Left renal cortex interstitium (tissue), 4 donors: ENCODE results near the gene OXCT1. TPM values are rescaled to one million over a fixed set of nuclear protein-coding genes. Genes with fewer than 3 reads are reported as not detected.
A peak's percentile ranks its signal among the peaks of the same experiment; 100 is the strongest.
"Not testable (repeated sequence)": the region's sequence is repeated elsewhere in the genome, so short reads cannot be mapped to it uniquely, and the experiment has no call there.

Experiments
- DNase-seq, 4 donors: peaks; one replicate each; pipeline ENCODE4 v3.0.0-alpha.2; 2013; ENCODE audit warnings: low read depth in 4 of 4, low spot score in 2 of 4, missing footprints in 1 of 4
- polyA plus RNA-seq, 4 donors: library from polyadenylated mRNA; unstranded; fragments of 120-200 nt; gene quantifications; one replicate each; pipeline ENCODE4 v1.2.1, GENCODE V29; 2013; ENCODE audit not compliant: insufficient read length in 4 of 4

Gene OXCT1
- polyA plus RNA-seq, 4 donors, result 49.3 to 67.2 (median 55.2) TPM

DNA sequence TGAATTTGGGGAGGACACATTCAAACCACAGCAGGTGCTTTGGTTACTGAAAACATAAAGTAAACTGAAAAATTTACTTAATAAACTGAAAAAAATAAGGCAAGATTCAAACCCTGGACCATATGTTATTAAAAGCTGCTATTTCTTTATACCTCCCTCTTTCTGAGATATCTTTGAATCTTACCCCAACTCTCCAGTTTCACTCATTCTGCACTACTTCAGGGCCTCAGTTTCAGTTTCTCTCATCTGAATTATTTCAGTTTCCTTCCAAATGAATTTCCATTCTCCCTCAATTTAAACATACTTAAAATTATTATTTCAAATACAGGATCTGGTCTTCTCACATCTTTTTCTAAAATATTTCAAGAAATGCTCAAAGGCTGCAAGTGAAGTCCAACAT lies 4.9 kb upstream of the OXCT1 start:
- DNase-seq, result no peak

DNA sequence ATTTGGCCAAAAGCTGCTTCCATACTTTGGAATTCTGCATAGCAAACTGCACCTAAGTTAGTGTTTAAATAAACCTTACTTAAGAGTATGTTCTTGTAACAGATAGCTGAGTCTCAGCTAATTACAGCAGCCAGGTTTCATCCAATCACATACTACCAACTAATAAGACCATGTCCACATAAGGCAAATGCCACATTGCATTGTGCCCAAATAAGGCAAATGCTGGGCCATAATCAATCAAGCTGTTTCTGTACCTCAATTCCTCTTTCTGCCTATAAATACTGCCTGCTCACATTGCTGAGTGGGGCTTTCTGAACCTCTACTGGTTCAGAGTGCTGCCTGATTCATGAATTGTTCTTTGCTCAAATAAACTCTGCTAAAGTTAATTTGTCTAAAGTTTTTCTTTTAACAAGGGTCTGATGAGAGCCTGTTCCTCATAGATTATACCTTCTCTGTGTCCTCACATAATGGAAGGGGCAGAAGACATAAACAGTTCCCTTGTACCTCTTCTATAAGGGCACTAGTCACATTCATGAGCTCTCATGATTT lies 4.4 kb upstream of the OXCT1 start:
- no peak for DNase-seq

DNA sequence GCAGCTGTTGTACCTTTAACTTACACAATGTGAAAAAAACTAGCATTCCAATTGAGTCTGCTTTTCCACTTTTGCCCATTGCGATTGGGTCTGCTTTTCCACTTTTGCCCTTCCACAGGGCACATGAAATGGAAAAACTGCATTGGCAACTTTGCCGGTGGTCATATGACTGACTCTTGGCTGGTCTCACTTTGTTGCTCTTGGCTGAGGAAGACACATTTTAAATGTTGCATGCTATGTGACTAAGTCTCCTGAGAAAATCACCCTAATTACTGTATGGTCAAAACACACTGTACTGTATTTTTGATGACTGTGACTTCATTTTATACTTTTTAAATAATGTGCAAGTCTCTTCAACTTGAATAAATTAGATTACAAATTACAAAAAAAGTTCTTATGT lies 1.6 kb upstream of the OXCT1 start:
- no peak for DNase-seq

DNA sequence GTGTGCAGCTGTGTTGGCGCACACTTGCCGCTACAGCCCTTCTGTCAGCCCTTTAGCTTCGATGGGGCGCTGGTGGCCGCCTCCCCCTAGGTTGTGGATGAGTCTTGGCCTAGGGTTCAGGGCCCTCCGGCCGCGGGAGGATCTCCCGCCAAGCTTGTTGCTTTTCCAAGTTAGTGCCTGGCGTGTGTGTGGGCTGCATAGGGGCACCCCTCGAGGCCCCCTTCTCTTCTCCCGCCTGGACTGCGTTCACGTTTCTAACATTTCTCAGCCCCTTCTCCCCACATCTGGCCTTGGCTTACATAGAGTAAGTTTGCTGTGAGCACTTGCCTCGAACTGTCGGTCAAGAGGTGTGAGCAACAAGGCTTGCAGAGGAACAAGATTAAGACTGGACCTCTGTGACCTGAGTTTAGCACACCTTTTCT lies 413 bp upstream of the OXCT1 start:
- no peak for DNase-seq

DNA sequence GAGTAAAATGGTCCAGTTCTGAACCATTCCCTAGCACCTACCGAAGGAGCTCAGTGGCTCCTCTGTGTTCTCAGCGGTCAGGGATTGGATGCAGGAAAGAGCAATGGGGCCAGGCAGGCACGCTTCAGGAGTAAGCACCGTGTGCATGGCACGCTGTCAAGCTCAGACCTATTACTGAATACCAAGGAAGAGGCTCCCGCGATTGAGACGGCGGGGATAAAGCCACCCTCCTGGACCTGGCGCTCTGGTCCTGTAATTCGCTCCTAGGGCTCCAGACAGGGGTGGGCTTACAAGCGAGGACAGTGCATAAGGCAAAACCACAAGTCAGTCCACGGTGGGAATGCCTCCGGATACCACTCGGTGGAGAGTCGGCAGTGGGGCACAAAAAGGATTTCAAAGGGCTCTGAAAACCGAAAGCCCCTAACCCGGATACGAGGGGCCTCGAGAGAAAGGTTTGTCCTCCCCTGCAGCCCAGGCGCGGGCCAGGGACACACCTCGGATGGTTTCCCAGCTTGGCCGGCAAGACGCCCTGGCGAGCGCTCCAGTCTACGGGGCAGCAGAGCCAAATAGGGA lies 988 bp downstream of the OXCT1 start:
- peak in 2 of 4 donors; percentile 23 to 44 for DNase-seq

DNA sequence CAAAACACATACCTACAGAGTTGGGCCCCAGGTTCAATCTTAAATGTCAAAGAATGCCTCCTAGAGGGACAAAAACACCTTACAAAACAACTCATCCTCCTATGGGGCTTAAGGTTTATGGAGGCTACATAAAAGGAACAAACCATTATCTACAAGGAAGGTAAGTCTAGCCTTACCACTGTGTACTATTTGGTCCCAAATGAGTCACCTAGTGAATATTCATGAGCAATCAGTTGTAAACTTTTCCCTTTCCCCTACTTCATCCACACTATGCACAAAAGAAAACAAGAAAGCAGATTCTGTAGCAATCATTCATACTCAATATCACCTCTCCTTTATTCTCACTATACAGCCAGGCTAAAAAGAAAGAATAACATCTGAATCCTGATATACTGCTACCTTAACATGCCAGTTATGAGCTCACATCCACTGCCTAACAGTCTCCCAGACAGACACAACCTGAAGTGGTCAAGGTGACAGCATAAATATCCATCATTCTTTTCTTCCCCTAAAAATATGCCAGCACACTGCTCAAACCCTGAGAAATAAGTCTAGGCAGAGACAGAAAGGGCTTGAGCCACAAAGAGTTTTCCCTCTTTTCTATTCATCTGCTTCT lies 6.2 kb downstream of the OXCT1 start:
- DNase-seq, result no peak

DNA sequence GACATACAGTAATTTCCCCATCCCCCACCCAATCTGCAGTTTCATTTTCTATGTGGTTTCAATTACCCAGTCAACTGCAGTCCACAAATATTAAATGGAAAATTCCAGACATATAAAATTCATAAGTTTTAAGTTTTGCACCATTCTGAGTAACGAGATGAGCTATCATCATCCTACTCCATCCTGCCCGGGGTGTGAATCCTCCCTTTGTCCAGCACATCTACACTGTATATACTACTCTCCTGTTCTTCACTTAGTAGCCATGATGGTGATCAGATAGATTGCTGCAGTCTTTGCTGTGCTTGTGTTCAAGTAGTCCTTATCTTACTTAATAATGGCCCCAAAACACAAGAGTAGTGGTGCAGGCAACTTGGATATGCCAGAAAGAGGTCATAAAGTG lies 11.3 kb downstream of the OXCT1 start:
- DNase-seq, result no peak

DNA sequence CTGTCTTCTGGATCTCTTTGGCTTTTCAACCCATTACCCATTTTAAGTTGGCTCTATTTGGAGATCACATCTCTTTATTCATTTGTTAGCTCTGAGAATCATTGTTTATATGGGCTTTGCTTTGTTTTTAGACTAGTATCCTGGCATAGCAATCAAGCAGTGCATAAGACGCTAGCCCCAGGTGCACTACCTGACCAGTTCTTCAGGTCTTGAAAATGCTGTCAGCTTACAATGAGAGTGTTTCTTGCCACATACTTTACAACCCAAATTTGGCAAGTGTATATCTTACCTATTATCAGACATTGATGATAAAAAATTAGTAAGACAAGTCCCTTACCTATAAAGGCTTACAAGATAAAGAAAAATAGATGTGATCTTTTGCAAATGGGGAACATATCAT lies 12.2 kb downstream of the OXCT1 start:
- no peak for DNase-seq

DNA sequence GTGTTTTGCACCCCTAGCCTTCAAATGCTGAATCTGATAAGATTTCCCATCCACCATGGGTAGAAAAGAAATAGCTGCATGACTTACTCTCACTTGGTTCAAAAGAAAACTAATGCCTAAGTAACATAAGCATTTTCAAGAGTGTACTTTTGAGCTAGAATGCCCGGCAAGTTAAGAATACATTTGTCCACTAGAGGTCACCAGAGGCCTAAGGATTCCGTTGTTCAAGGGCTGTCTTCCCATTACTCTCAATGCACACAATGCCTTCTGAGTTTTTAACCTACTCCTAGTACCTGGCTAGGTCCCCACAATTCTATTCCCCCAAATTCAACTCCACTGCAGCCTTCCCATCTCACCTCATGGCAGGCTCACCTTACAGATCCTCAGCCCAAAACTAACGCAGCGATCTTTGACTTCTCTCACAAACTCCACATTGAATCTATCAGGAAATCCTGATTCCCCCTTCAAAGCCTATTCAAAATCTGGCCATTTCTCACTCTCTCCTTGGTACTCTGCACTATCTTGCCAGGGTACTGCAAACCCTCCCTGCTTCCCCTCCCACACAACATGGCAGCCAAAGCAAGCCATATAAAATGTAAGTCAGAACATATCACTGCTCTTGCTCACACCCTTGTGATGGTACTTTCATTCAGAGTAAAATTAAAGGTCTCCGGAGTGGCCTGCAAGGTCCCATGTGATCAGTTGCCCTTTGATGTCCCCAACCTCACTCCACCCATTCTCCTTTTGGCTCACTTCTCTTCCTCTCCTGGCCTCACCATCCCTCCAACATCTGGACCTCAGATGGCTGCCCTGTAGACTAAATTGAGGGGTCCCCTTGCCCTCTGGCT lies 13.4 kb downstream of the OXCT1 start:
- peak in 2 of 4 donors; percentile 59 to 75 for DNase-seq

DNA sequence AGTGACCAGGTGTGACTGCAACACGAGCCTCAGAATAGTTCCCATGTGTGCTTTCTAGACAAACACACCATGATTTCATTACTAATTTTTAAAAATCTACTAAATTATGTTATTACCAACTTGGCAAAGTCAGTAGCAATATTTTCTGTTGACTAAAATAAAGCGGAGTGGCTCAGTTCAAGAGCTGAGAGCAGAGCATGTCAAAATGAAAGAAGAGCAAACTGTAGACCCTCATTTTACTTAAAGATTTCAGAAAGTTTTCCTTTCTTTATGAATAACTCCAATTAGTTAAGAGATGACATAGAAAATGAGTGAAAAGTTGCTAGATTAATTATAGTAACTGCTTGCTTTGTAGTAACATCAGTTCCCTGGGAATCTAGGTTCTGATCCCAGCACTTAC lies 17.9 kb downstream of the OXCT1 start:
- no peak for DNase-seq

DNA sequence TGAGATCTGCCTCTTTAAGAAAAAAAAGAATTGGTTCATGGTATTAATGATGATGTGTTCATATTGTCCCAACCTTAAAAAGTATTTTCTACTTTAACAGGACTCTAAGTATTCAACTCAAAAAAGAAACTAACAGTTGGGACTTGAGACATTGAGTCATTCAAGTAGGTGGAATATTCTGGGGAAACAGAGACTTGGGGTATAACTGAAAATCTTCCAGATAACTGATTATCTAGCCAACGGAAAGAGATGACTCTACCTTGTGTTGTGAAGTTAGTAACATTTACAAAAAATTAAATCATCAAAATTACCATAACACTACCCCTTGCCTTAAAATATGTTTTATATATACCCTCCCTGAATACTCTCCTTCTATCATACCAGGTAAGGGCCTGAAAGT lies 19.1 kb downstream of the OXCT1 start:
- DNase-seq, result no peak

DNA sequence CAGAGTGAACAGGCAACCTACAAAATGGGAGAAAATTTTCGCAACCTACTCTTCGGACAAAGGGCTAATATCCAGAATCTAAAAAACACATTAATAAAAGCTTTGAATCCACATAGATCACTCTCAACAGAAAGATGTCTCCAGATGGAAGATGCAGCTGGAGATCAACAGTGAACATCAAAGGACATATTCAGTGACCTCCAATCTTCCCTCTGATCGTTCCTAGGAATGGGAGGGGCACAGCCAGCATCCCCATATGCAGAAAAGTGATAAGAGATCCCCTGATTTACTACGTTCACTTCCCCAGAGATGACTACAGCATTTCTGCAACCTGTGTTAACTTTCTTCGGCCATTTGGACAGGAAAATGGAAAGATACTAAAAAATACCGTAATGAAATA lies 21.2 kb downstream of the OXCT1 start:
- no peak for DNase-seq

DNA sequence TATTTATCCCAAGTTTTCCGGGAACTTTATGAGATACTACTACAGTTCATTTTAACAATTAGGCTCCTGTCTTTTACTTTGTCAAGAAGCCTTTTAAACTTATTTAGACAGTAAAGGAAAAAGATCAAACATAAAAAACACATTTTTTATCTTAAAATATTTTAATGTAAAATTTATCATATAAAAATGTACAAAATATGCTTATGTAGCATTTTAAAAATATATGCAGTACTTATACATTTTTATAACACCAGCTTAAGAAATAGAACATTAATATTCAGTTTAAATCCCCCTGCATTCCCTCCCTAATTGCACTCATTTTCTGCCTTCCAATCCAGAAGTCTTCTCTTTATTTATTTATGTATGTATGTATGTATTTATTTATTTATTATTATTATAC lies 24.5 kb downstream of the OXCT1 start:
- not testable (repeated sequence) for DNase-seq

DNA sequence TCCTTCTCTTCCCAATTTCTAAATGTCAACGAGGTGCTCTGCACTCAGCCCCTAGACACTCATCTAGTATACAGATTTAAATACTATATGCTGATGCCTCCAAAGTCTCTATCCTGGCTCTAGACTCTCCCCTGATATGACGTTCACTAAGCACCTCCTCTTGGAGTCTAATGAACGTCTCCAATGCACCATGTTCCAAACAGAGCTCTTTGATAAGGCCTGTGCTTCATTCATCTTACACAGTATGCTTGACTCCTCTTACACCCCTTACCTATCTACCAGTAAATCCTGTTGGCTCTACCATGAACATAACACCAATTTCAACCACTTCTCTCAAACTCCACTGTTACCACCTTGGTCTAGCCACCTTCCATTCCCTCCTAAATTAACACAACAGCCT lies 25.7 kb downstream of the OXCT1 start:
- DNase-seq, result no peak

DNA sequence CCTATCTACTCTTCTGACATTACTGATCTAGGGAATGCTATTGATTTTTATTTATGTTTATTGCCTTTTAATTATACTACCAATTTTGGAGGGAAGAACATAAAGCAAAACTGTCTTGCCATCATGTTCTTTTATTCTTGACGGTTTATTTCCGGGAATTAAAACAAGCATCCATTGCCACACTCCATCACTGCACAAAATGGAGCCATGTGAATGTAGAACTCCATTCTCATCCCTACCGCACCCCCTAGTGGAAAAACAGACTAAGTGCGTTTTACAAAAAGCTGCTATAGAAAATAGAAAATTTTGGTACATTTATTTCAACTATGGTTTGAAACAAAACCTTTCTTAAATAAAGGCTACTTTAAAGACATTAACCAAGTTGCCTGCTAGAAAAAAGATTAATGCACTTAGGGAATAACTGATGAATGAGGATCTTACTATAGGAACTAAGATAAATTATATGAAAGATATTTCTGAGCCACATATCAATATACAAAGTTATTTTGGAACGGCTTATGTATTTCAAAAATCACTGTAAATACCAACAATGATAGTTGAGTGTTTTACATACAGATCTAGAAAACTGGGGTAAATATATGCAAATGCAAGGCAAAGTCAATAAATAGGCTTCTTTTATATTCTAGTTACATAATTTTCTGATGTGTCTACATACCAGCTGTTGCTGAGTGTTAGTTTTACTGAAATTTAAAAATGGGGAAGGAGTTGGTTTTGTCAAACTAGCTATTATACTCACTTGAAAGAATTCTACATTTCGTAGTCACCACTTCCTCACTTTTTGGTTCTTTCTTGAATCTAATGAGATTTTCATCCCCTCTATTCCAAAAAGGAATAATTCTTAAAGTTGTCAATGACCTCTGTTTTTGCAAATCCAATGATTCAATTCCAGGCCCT lies 26.5 kb downstream of the OXCT1 start:
- DNase-seq, result peak in 1 of 4 donors; percentile 47

DNA sequence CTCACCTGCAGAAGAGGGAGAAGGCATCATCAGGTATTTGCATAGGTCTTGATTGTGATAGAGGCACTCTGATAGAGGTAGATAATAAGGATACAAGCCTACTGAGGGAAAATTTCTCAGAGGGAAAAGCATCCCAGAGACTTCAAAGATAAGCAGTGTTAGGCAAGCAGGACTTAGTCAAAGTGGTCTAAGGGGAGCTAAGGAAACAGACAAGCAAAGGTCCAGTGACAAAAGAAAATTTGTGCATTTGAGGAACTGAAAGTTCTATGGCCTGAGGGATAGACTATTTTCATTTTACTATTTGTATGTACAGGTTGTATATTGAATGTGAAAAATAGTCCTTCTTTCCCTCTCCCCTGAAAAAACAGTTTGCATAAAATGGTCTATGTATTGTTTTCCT lies 27.4 kb downstream of the OXCT1 start:
- DNase-seq, result no peak

DNA sequence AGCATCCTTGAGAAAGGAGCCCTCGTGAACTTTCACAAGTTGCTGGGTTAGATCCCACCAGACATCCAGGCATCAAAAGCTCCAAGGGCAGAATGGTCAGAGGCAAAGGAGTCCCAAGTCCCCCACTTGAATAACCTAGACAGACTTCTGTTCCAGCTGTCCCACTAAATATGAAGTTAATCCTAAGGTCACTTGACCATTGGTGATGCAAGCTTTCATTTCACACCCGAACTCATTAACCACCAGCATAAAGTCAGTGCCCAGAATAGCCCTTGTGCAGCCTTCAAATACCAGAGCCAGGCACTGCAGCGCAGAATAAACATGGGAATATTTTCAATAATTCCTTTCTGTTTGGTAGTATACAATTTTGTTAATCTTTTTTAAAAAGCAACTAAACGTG lies 28.9 kb downstream of the OXCT1 start:
- DNase-seq, result no peak

DNA sequence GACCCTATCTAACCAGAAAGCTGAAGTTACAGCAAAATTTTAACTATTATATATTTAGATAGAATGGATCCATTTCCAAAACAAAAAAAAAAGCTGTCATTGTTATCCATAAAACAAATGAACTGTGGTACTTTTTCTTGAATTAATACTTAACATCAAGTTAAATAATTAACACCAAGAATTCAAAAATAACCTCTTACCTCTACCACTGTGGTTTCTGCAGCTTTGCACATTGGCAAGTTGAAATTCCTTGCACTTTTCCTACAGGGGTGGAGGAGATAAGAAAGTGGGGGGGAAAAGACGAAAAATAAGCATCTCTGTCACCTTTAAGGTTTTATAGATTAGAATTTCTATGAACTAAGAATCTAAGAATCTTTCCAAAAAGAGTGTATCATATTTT lies 30.0 kb downstream of the OXCT1 start:
- DNase-seq, result no peak

DNA sequence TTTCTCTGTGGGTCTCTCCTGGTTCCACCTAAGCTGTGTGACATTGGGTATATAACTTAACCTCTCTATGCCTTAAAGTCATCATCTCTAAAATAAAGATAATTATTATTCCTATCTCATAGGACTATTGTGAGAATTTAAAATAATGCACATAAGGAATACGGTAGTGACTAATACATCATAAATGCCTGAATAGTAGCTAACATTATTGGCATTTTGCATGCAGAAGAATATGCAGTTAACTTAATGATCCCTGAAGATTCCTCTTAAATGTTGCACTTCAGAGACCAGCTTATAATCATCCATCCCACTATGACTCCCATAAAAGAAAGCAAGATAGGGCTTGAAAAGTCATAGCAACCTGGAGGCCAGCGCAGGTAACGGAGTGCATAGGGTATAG lies 32.4 kb downstream of the OXCT1 start:
- DNase-seq, result no peak

DNA sequence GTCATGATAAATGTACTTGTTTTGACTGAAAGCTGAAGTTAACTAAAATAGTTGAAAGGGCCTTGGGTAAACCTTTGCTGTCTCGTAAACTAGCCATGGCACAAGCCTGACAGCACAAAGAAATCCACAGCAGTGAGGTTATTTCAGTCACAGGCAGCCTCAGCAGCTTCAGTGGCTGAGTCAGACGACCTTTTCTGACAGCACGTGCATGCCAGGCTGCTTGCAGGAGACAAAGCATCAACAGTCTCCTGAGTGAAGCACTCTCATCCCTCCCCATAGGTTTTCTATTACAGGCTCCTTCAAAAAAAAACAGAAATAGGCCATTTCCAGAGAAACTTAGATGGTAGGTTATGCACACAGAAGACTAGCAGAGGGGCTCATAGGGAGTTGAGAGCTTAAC lies 34.6 kb downstream of the OXCT1 start:
- DNase-seq, result peak in 1 of 4 donors; percentile 10

DNA sequence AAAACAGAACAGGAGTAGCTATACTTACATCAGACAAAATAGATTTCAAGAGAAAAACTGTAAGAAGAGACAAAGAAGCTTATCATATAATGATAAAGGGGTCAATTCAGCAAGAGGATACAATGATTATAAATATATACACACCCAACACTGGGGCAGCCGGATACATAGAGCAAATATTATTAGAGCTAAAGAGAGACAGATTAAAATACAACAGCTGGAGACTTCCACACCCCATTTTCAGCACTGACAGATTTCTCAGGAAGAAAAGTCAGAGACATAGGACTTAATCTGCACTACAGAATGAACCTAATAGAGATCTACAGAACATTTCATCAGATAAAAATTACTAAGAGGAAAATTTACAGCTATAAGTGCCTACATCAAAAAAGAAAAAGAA lies 35.7 kb downstream of the OXCT1 start:
- no peak for DNase-seq
